ENCODE results near the gene TXNDC11.

DNA sequence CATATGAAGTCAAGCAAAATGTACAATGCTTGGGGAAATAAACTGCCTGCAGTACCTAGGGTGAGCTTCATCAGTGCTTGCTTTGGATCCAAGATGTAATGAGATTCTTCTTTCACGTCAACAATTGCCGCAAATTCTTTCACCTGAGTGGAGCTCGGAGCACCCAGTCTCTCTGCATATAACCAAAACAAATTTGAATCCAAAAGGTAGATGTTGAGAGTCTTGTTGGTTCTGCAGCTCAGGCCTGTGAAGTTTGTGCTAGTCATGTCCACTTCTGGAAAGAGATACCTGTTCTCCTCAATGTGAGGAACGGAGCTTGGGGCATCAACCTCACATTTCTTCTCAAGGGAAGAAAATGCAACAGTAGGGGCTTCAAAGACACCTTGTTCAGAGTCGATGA lies 51.4 kb downstream of the TXNDC11 start:
- TF ChIP-seq EZH2 (IDR thresholded peaks at IDR 0.05; ENCODE audit: borderline replicate concordance, low read length): no peak
- TF ChIP-seq, protein P1, sequence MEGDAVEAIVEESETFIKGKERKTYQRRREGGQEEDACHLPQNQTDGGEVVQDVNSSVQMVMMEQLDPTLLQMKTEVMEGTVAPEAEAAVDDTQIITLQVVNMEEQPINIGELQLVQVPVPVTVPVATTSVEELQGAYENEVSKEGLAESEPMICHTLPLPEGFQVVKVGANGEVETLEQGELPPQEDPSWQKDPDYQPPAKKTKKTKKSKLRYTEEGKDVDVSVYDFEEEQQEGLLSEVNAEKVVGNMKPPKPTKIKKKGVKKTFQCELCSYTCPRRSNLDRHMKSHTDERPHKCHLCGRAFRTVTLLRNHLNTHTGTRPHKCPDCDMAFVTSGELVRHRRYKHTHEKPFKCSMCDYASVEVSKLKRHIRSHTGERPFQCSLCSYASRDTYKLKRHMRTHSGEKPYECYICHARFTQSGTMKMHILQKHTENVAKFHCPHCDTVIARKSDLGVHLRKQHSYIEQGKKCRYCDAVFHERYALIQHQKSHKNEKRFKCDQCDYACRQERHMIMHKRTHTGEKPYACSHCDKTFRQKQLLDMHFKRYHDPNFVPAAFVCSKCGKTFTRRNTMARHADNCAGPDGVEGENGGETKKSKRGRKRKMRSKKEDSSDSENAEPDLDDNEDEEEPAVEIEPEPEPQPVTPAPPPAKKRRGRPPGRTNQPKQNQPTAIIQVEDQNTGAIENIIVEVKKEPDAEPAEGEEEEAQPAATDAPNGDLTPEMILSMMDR (conservative IDR thresholded peaks at IDR 0.05 in 1 of 2, IDR thresholded peaks at IDR 0.05 in 1 of 2; ENCODE audit: extremely low read depth in 1 of 2, insufficient read depth in 1 of 2, low read depth in 1 of 2, low read length in 2 of 2): no peak
